CD4-positive, alpha-beta T cell treated with Interleukin-15 for 4 hours (primary cell): ENCODE data around the gene MANEA.

Experiments
- DNase-seq: peaks from one replicate; pipeline ENCODE4 v3.0.0-alpha.2; 2020; ENCODE audit warnings: low spot score

The MANEA gene

DNA sequence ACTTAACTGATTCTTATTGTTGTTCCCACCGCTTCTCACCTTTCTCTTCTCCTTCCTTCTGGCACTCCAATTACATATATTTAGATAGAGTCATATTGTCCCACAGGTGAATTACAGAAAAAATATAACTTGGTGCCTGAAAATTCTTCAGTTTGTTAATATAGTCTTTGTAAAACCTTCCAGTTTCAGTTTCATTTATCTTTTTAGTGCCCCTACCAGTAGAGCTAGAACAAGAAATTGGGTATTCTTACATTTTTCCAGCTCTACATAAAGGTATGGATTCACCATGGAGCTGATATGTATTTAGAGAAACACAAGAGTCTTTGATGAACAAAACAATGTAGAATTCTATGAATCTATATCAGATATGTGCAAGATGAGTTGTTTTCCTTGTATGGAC lies 10.7 kb downstream of the MANEA start:
- DNase-seq, result no peak

GRCh38 chr6:95589067-95589466 lies 11.7 kb downstream of the MANEA start:
- DNase-seq, result no peak

- DNase-seq, result no peak
Measured at GRCh38 chr6:95589826-95590570, 12.7 kb downstream of the MANEA start.

DNA sequence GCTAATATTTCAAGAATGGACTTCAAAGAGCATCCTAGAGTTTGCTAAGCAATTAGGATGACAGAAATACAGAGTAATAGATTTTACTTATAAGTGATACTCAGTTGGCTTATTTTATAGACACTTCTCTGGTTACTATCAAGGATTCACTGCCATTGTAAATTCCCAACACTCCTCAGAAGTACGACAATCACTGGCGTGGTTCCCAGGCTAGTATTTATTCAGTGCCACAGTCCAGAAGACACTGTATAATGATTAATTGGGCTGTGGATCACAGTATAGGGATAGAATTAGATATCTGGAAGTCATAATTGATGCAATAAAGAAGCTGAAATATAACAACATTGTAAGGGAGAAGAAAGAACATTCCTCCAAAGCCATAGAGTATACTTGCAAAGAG lies 15.7 kb downstream of the MANEA start:
- DNase-seq, result no peak

GRCh38 chr6:95596021-95596420 lies 18.7 kb downstream of the MANEA start:
- no peak for DNase-seq

- DNase-seq, result no peak
Measured at GRCh38 chr6:95599706-95600105, 22.4 kb downstream of the MANEA start.

GRCh38 chr6:95601133-95601532 lies 23.8 kb downstream of the MANEA start:
- DNase-seq, result no peak

- no peak for DNase-seq
Measured at GRCh38 chr6:95614094-95614493, 36.8 kb downstream of the MANEA start.

- no peak for DNase-seq
Measured at GRCh38 chr6:95629551-95629950, 52.2 kb downstream of the MANEA start.

- DNase-seq, result no peak
Measured at GRCh38 chr6:95636552-95637431, 59.5 kb downstream of the MANEA start.

DNA sequence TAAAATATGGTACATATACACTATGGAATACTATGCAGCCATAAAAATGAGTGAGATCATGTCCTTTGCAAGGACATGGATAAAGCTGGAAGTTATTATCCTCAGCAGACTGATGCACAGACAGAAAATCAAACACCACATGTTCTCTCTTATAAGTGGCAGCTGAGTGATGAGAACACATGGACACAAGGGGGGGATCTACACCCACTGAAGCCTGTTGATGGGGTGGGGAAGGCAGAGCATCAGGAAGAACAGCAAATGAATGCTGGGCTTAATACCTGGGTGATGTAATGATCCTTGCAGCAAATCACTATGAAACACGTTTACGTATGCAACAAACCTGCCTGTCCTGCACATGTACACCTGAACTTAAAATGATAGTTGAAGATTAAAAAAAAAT lies 71.3 kb downstream of the MANEA start:
- no peak for DNase-seq

- DNase-seq, result no peak
Measured at GRCh38 chr6:95649451-95649850, 72.1 kb downstream of the MANEA start.

- DNase-seq, result no peak
Measured at GRCh38 chr6:95654176-95654575, 76.8 kb downstream of the MANEA start.

GRCh38 chr6:95658886-95659285 lies 81.6 kb downstream of the MANEA start:
- DNase-seq, result no peak
